Motor neuron (in vitro differentiated cells): ENCODE data around the gene LARP1. TPM values are rescaled to one million over a fixed set of nuclear protein-coding genes. Genes with fewer than 3 reads are reported as not detected.
A peak's percentile ranks its signal among the peaks of the same experiment; 100 is the strongest.
"Not testable (repeated sequence)": the region's sequence is repeated elsewhere in the genome, so short reads cannot be mapped to it uniquely, and the experiment has no call there.

ENCODE experiments used
- ATAC-seq, 8 experiments: fragments of 200-7000 bp; cut with Tn5 transposase; replicated peaks in 6 of 8; 2 replicates each; pipeline ENCODE4 v1.8.0; 2021; ENCODE audit warnings: mild to moderate bottlenecking in 8 of 8, moderate library complexity in 8 of 8
- H3K27ac ChIP-seq, 2 donors: fragments of 250-450 bp; sonication (Bioruptor Pico); 2 replicates each; pipeline ENCODE4 v1.9.0; 2021; ENCODE audit warnings: antibody characterized with exemption in 2 of 2, mild to moderate bottlenecking in 2 of 2, moderate library complexity in 1 of 2
- H3K4me1 ChIP-seq, 2 donors: fragments of 250-450 bp; sonication (Bioruptor Pico); replicated peaks in 1 of 2; 2 replicates each; pipeline ENCODE4 v1.6.1; 2021; ENCODE audit warnings: antibody characterized with exemption in 2 of 2, mild to moderate bottlenecking in 2 of 2, moderate library complexity in 1 of 2
- H3K4me3 ChIP-seq, 5 donors: fragments of 250-450 bp; sonication (Bioruptor Pico); 2 replicates each; pipeline ENCODE4 v1.9.0; 2021; ENCODE audit warnings: antibody characterized with exemption in 5 of 5, mild to moderate bottlenecking in 5 of 5, moderate library complexity in 4 of 5
- WGBS, 10 experiments: fragments of 450-650 bp; shearing (Covaris generic); methylation state at CpG; one replicate each; pipeline ENCODE4 v1.0.0; 2022; 5-methylcytosine and 5-hydroxymethylcytosine counted together
- in situ Hi-C, 9 experiments: fragments of 400-800 bp; cut with MboI; loops; one replicate each; pipeline ENCODE4 v1.15.0; 2021; ENCODE audit warnings: low sequenced_read_pairs in 9 of 9, low pct_unique_long_range_greater_than_20kb in 2 of 9; ENCODE audit not compliant: unreplicated experiment in 9 of 9
- total RNA-seq, 8 experiments: library from RNA; unstranded; fragments of 300-600 nt; gene quantifications; 2 replicates each; pipeline versions ENCODE4 v1.2.3 to v1.2.4, GENCODE V29; 2022

Gene LARP1
- total RNA-seq, 8 experiments from 2014 or later = 59.1 to 209 (median 82.6) TPM

DNA sequence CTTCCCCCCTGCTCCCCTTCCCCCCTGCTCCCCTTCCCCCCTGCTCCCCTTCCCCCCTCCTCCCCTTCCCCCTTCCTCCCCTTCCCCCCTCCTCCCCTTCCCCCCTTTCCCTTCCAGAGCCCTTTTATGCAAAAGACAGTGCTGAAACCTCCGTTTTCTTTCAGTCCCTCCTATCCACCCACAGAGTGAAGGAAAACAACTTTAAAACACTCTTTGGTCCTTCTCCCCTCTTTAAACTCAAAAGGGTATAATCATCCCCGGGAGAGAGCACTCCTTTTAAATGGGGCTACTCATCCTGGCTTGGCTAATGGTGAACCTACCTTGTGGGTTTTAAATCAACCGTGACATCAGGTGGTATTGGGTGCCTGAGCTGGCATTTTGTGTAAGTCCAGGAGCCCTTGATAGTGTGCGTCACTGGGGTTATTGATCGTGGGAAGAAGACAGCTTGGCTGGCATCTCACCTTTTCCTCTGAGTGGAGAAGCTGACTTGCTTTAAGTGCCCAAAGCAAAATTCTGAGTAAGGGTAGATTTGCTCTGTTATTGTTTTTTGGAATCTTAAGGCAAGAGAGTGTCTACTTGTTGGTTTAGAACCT is 2.7 kb downstream of the LARP1 start:
- H3K4me3 ChIP-seq = peak overlapping the region; percentile 64 to 90 (median 72)
- peaks cover 21 to 44% of the 10 kb centered on the region in 2 donors for H3K4me1 ChIP-seq
- in situ Hi-C loops = no loop called here
- no peak for ATAC-seq
- WGBS, 10 experiments = 0 to 30% (median 7%) methylated on average over 1 to 3 of the region's 5 CpGs; no CpG with 5 or more reads in 4 of the 10 experiments
- H3K27ac ChIP-seq = no peak overlapping the region

DNA sequence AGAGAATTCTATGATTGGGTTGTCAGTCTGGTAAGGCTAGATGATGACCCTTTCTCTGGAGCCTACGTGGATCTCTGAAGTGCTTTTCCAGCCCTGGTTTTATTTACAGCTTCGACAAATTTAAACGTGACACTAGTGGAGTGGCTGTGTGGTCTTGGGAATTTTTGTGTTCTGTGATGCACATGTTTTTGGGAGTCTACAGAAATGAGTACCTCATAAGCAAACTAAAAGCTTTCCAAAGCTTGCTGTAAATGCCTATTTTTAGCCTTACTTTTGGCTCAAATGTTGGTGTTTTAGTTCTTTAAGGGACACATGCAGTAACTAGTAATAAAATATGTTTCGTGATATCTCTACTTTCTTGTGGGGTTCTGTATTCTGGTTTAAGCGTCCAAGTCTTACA is 3.3 kb downstream of the LARP1 start:
- H3K4me1 ChIP-seq = peaks cover 20 to 43% of the 10 kb centered on the region in 2 donors
- in situ Hi-C loops = no loop called here
- ATAC-seq = no peak
- WGBS, 10 experiments = 0 to 71% (median 25%) methylated on average over 1 to 5 of the region's 5 CpGs
- no peak overlapping the region for H3K27ac ChIP-seq
- H3K4me3 ChIP-seq = peak overlapping the region; percentile 64 to 90 (median 72)

DNA sequence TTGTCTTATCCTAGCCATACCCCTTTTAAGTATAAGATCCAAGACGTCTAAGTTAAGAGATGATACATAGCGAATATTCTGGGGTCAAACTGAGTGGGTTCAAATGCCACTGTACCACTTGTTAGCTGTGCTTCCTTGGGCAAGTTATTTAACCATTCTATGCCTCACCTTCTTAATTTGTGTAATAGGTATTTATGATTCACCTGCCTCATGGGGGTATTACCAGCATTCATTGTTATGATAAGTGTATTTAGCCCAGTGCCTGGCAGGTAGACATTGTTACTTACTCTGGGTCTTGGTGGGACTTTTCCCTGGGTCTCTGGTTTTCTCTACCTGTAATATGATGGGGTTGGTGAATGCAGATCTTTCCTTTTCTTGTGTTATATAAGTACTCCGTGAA is 3.8 kb downstream of the LARP1 start:
- Histone ChIP-seq H3K27ac (no peak overlapping the region), H3K4me1 (peaks cover 15 to 38% of the 10 kb centered on the region in 2 donors), H3K4me3 (peak overlapping the region in 3 of 5 donors; percentile 64 to 90 (median 72))
- 25 to 86% (median 52%) methylated on average over 1 to 3 of the region's 3 CpGs; no CpG with 5 or more reads in 1 of the 10 experiments for WGBS, 10 experiments
- no peak for ATAC-seq
- in situ Hi-C loops = no loop called here

DNA sequence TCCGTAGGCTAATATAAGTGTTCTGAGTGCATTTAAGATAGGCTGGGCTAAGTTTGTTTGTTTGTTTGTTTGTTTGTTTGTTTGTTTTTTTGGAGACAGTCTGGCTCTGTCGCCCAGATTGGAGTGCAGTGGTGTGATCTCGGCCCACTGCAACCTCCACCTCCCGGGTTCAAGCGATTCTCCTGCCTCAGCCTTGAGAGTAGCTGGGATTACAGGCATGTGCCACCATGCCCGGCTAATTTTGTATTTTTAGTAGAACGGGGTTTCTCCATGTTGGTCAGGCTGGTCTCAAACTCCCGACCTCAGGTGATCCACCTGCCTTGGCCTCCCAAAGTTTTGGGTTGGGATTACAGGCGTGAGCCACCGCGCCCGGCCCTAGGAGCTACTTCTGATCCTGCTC is 4.7 kb downstream of the LARP1 start:
- H3K4me3 ChIP-seq, in situ Hi-C loops, ATAC-seq, H3K27ac ChIP-seq: not testable (repeated sequence)
- WGBS, 10 experiments = 74 to 94% (median 80%) methylated on average over 1 to 5 of the region's 12 CpGs; no CpG with 5 or more reads in 3 of the 10 experiments
- H3K4me1 ChIP-seq = peaks cover 9 to 31% of the 10 kb centered on the region in 2 donors

DNA sequence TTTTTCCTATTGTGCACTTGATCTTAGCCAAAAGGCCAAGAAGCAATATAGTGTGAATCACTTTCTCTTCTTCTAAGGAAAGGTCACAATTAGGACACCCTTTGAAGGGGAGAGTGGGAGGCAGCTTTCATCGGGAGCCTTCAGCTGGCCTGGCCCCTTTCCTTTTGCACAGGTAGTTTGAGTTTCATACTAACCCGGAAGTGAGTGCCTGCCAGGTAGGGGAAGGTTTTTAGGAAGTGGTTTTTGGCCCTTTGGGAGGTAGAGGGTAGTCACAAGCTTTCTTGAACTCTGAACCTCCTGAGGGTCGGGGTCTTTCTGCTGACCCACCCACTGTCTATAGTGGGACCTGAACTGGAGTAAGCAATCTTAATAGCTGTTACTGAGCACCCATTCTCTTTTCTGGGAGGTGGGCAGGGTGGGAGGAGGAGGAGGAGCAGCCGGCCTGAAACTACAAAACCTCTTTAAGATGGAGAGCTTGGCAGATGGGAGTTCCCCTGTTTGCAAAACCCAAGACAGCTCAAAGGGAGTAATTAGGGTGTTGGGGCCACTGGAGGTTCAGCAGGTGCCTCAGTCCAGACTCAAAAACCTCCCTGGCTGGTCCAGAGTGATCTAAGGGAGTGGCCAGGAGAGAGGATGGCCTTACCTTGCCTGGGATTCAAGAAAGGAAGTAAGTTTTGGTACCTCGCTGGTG is 6.0 kb downstream of the LARP1 start:
- H3K4me3 ChIP-seq = no peak overlapping the region
- H3K4me1 ChIP-seq = peaks cover 9 to 31% of the 10 kb centered on the region in 2 donors
- H3K27ac ChIP-seq = no peak overlapping the region
- 35 to 100% (median 61%) methylated on average over 1 to 3 of the region's 5 CpGs; no CpG with 5 or more reads in 2 of the 10 experiments for WGBS, 10 experiments
- in situ Hi-C loops = no loop called here
- no peak for ATAC-seq

DNA sequence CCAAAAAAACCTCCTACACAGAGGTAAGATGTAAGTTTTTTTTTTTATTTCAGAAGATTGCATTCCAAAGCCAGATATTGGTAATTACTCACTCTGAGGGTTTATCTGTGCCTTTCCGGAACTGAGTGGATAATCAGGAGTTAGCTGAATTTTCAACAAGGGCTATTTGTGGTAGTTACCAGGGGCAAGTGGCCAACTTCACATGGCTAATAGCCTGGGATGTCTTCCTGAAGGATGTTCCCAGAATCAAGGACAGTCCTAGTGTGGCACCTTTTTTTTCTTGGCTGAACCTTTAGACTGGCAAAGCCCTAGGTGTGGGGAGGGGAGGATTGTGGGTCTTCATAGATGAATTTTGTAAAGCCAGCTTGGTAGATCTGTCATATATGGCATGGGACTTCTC is 7.1 kb downstream of the LARP1 start:
- WGBS, 10 experiments = 50 to 100% (median 100%) methylated on average over 1 of the region's 1 CpG; no CpG with 5 or more reads in 4 of the 10 experiments
- in situ Hi-C loops = no loop called here
- ATAC-seq = no peak
- Histone ChIP-seq H3K4me3 (no peak overlapping the region), H3K4me1 (peaks cover 9 to 32% of the 10 kb centered on the region in 2 donors), H3K27ac (no peak overlapping the region)

DNA sequence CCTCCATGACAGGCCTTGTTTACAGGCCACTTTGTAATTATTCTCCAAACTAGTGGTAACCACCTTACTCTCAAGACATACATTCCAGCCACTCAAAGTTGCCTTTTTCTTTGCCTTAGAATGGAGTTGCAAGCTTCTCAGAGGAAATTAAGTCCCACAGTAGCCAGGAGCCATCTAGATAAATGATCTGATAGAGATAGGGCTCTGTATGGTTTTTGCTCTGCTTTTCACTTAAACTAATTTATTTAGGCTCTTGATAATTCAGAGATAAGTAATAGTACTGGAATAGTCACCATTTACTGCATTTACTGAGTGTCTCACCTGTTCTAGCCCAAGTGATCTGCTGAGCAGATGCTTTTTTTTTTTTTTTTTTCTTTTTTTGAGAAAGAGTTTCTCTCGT is 7.5 kb downstream of the LARP1 start:
- in situ Hi-C loops = no loop called here
- H3K27ac ChIP-seq = no peak overlapping the region
- peaks cover 9 to 33% of the 10 kb centered on the region in 2 donors for H3K4me1 ChIP-seq
- no peak overlapping the region for H3K4me3 ChIP-seq
- ATAC-seq = no peak
- 14 to 100% (median 80%) methylated on average over 1 of the region's 1 CpG; no CpG with 5 or more reads in 7 of the 10 experiments for WGBS, 10 experiments

DNA sequence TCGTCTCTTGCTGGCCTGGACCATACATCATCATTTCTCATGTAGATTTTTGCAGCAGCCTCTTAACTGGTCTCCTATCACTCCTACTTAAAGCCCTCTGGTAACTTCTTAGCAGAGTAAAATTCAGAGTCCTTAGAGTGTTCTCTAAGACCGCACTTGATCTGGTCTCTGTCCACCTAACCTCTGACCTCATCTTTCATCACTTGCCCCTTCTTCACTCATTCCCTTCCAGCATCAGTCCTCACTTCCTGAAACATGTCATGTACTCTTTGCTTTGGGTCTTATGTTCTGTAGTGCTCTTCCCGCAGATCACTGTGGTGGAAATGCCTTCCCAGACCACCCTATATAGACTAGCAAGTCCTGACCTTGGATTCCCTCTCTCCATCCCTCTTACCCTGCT is 9.8 kb downstream of the LARP1 start:
- ATAC-seq = no peak
- no peak overlapping the region for H3K4me3 ChIP-seq
- no peak overlapping the region for H3K27ac ChIP-seq
- peaks cover 12 to 15% of the 10 kb centered on the region in 2 donors for H3K4me1 ChIP-seq
- in situ Hi-C loops = no loop called here
- WGBS, 10 experiments = 54 to 100% (median 82%) methylated on average over 1 to 3 of the region's 3 CpGs; no CpG with 5 or more reads in 2 of the 10 experiments

DNA sequence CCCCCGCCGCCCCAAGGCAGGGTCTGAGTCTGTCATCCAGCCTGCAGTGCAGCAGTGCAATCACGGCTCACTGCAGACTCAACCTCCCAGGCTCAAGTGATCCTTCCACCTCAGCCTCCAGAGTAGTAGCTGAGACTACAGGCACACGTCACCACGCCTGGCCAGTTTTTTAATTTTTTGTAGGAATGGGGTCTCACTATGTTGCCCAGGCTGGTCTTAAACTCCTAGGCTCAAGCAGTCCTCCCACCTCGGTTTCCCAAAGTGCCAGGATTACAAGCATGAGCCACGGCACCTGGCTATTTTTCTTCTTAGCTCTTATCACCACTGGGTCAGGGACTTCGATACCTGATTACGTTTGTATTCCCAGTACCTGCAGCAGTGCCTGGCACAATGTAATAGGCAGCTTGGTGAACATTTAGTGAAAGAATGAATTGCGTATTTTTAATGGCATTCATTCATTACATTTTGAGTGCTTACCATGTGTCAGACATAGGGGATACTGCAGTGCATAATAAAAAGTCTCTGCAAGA is 10.3 kb downstream of the LARP1 start:
- peaks cover 10 to 15% of the 10 kb centered on the region in 2 donors for H3K4me1 ChIP-seq
- H3K27ac ChIP-seq = no peak overlapping the region
- WGBS, 10 experiments = 79 to 100% (median 93%) methylated on average over 2 to 9 of the region's 10 CpGs
- in situ Hi-C loops = no loop called here
- no peak overlapping the region for H3K4me3 ChIP-seq
- ATAC-seq = no peak

DNA sequence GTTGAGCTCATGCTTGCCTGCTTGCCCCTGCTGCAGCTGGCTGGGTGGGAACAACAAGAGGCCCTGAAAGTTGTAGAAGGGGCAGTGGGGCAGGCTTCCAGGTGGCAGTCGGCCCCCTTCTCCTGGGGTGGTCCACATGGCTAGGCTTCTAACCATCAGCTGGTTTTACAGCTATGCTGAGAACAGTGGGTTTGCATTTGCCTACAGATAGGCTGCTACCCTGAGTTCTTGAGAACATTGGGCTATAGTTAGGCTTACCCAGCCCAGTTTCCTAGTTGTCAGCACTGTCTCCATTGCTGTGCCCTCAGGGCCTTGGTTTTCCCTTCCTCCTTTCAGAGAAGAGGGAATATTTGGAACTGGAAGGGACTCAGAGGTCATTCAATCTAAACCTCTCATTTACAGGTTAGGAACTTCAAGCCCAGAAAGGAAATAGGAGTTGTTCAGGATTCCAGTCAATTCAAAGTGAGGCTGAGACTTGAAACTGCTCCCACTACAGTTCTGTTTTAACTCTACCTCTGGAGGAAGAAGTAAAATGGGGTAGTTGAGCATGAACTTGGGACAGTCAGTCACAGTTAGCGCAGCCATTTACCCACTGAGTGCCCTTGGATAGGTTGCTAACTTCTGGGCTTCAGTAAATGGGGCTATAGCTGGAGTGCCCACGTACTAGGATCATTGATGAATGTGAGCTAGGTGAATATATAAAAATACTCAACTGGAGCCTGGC is 11.5 kb downstream of the LARP1 start:
- H3K27ac ChIP-seq = no peak overlapping the region

DNA sequence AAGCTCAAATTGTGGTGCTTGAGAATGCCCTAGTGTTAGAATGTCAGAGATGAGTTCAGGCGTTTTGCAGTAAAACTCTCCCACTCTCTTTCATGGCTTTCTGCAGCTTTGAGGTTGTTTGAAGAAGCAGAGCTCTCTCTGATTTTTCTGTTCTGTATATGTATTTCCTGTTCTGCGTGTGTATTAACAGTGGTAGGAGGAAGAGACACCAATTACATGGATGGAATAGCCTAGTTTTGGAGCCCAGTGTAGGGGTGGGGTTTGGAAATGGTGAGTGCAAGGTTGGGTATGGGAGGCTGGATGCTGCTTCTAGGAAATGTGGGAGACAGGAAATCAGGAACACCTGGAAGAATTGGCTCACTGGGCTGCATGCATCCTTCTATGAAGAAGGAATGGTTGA is 12.4 kb downstream of the LARP1 start:
- Histone ChIP-seq H3K4me3 (no peak overlapping the region), H3K27ac (no peak overlapping the region), H3K4me1 (peaks cover 9 to 30% of the 10 kb centered on the region in 2 donors)
- WGBS, 10 experiments = 17 to 100% (median 79%) methylated on average over 1 to 2 of the region's 2 CpGs; no CpG with 5 or more reads in 2 of the 10 experiments
- in situ Hi-C loops = no loop called here
- no peak for ATAC-seq

More for the DNA sequence above, 11.5 kb downstream of the LARP1 start:
- in situ Hi-C loops = no loop called here
- H3K4me3 ChIP-seq = no peak overlapping the region
- ATAC-seq = no peak
- WGBS, 10 experiments = 40 to 100% (median 100%) methylated on average over 1 to 2 of the region's 3 CpGs; no CpG with 5 or more reads in 2 of the 10 experiments
- H3K4me1 ChIP-seq = peaks cover 9 to 28% of the 10 kb centered on the region in 2 donors

DNA sequence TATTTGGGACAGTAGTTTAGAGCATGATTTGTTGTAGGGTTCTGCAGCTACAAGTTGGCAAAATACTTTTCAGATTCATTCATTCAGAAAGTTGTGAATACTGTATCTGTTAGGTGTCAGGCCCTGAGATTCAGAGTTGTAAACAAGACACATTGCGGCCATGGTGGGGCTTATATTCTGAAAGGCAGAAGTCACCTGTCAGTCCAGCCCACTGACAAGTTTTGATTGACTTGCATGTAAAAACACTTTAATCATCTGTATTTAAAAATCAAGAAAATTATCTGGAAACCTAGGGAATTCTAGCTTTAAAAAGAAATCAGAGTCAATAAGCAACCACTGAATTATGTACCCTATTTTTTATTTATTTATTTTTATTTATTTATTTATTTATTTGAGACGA is 13.0 kb downstream of the LARP1 start:
- no peak overlapping the region for H3K27ac ChIP-seq
- no peak overlapping the region for H3K4me3 ChIP-seq
- no peak for ATAC-seq
- whole genome bisulfite sequencing, 10 experiments = 88 to 100% (median 100%) methylated on average over 1 to 2 of the region's 2 CpGs; no CpG with 5 or more reads in 2 of the 10 experiments
- H3K4me1 ChIP-seq = peaks cover 9 to 30% of the 10 kb centered on the region in 2 donors
- in situ Hi-C loops = no loop called here

DNA sequence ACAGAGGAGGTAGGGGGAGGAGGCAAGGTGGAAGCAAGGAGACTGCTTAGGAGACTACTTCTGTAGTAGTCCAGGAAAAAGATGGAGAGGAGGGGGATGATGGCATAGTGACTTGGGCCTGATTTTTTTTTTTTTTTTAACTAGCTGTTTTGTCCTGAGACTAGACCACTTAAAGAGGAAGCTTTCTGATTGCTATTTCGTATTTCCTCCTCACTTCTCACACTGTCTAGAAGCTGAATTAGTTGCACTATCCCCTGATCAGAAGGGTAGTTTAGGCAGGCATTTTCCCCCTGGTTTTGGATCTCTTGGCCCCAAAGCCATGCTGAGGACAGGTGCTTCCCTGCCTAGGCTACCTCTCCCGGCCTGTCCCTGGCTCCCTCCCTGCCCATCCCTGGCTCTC is 14.9 kb downstream of the LARP1 start:
- 53 to 100% (median 83%) methylated on average over 1 to 2 of the region's 2 CpGs; no CpG with 5 or more reads in 5 of the 10 experiments for WGBS, 10 experiments
- Histone ChIP-seq H3K4me1 (peaks cover 9 to 30% of the 10 kb centered on the region in 2 donors), H3K27ac (no peak overlapping the region), H3K4me3 (no peak overlapping the region)
- in situ Hi-C loops = no loop called here
- ATAC-seq = peak in 1 of 8 experiments; percentile 17
